Measurements from ENCODE around the gene WWOX. TPM values are rescaled to one million over a fixed set of nuclear protein-coding genes. Genes with fewer than 3 reads are reported as not detected.

WWOX gene
- total RNA-seq, 1 experiment from 2014 or later: 35.6 TPM

GRCh38 chr16:78196502-78196901, 97.0 kb downstream of the WWOX start:
- no peak for DNase-seq
- Histone ChIP-seq H3K9me2 (ENCODE audit: insufficient read depth) (no peaks in the 10 kb centered on the region), H3K27me3 (ENCODE audit: insufficient read depth, low read depth) (no peaks in the 10 kb centered on the region), H3K9me3 (ENCODE audit: insufficient read depth, low read depth) (no peaks in the 10 kb centered on the region), H3F3A (ENCODE audit: insufficient read depth, low read depth) (no peaks in the 10 kb centered on the region), H3K27ac (no peak overlapping the region), H4K20me1 (ENCODE audit: insufficient read depth) (no peaks in the 10 kb centered on the region), H3K36me3 (ENCODE audit: low read depth) (no peaks in the 10 kb centered on the region), H3K4me1 (replicated peaks; ENCODE audit: insufficient read depth) (no peaks in the 10 kb centered on the region), H3K4me3 (no peak overlapping the region), H3K4me2 (no peak overlapping the region), H2AFZ (no peak overlapping the region), H3K79me2 (ENCODE audit: low read depth) (no peaks in the 10 kb centered on the region)
- intact Hi-C loops (cut with micrococcal nuclease; ENCODE audit: unreplicated experiment): no loop called here
- TF ChIP-seq EZH2 (IDR thresholded peaks at IDR 0.05; ENCODE audit: low read depth) (no peak), CTCF (conservative IDR thresholded peaks at IDR 0.05) (no peak)
- ChIA-PET CTCF (no interaction called here), POLR2A (ENCODE audit: unreplicated experiment) (no interaction called here)
- no TSS peak for BruUV-seq (replicated peaks)

GRCh38 chr16:78198288-78198687, 98.8 kb downstream of the WWOX start:
- Histone ChIP-seq H3K36me3 (ENCODE audit: low read depth) (no peaks in the 10 kb centered on the region), H3K27me3 (ENCODE audit: insufficient read depth, low read depth) (no peaks in the 10 kb centered on the region), H3K79me2 (ENCODE audit: low read depth) (no peaks in the 10 kb centered on the region), H3K4me3 (no peak overlapping the region), H3K9me3 (ENCODE audit: insufficient read depth, low read depth) (no peaks in the 10 kb centered on the region), H4K20me1 (ENCODE audit: insufficient read depth) (no peaks in the 10 kb centered on the region), H3K4me1 (replicated peaks; ENCODE audit: insufficient read depth) (no peaks in the 10 kb centered on the region), H2AFZ (no peak overlapping the region), H3F3A (ENCODE audit: insufficient read depth, low read depth) (no peaks in the 10 kb centered on the region), H3K27ac (no peak overlapping the region), H3K9me2 (ENCODE audit: insufficient read depth) (no peaks in the 10 kb centered on the region), H3K4me2 (no peak overlapping the region)
- DNase-seq: no peak
- TF ChIP-seq EZH2 (IDR thresholded peaks at IDR 0.05; ENCODE audit: low read depth): no peak
- TF ChIP-seq CTCF (conservative IDR thresholded peaks at IDR 0.05): no peak
- ChIA-PET CTCF (interaction anchor here (0.6 kb wide), 1 partner anchor 17 kb away, joined by 4 read pairs; no protein-coding TSS in a partner anchor), POLR2A (ENCODE audit: unreplicated experiment) (no interaction called here)
- intact Hi-C loops (cut with micrococcal nuclease; ENCODE audit: unreplicated experiment): no loop called here
- BruUV-seq (replicated peaks): no TSS peak

- Histone ChIP-seq H3K36me3 (ENCODE audit: low read depth) (no peaks in the 10 kb centered on the region), H3K27ac (no peak overlapping the region), H3K79me2 (ENCODE audit: low read depth) (no peaks in the 10 kb centered on the region), H3K4me1 (replicated peaks; ENCODE audit: insufficient read depth) (no peaks in the 10 kb centered on the region), H3K9me3 (ENCODE audit: insufficient read depth, low read depth) (peaks cover 1% of the 10 kb centered on the region; the same call in 1 of the 2 replicates), H3K4me3 (no peak overlapping the region), H3F3A (ENCODE audit: insufficient read depth, low read depth) (no peaks in the 10 kb centered on the region), H2AFZ (no peak overlapping the region), H3K4me2 (no peak overlapping the region), H4K20me1 (ENCODE audit: insufficient read depth) (no peaks in the 10 kb centered on the region), H3K27me3 (ENCODE audit: insufficient read depth, low read depth) (no peaks in the 10 kb centered on the region), H3K9me2 (ENCODE audit: insufficient read depth) (no peaks in the 10 kb centered on the region)
- BruUV-seq (replicated peaks): no TSS peak
- no peak for DNase-seq
- POLR2A ChIA-PET (ENCODE audit: unreplicated experiment): no interaction called here
- no peak for TF ChIP-seq EZH2 (IDR thresholded peaks at IDR 0.05; ENCODE audit: low read depth)
- CTCF ChIA-PET: no interaction called here
- intact Hi-C loops (cut with micrococcal nuclease; ENCODE audit: unreplicated experiment): no loop called here
Measured at GRCh38 chr16:78199325-78200022, 100.0 kb downstream of the WWOX start.

- DNase-seq: no peak
- Histone ChIP-seq H3K4me1 (replicated peaks; ENCODE audit: insufficient read depth) (no peaks in the 10 kb centered on the region), H4K20me1 (ENCODE audit: insufficient read depth) (no peaks in the 10 kb centered on the region), H3K4me2 (no peak overlapping the region), H2AFZ (no peak overlapping the region), H3F3A (ENCODE audit: insufficient read depth, low read depth) (no peaks in the 10 kb centered on the region), H3K27me3 (ENCODE audit: insufficient read depth, low read depth) (no peaks in the 10 kb centered on the region), H3K79me2 (ENCODE audit: low read depth) (no peaks in the 10 kb centered on the region), H3K9me3 (ENCODE audit: insufficient read depth, low read depth) (peaks cover 3% of the 10 kb centered on the region; the same call in 1 of the 2 replicates), H3K27ac (no peak overlapping the region), H3K36me3 (ENCODE audit: low read depth) (no peaks in the 10 kb centered on the region), H3K9me2 (ENCODE audit: insufficient read depth) (no peaks in the 10 kb centered on the region), H3K4me3 (no peak overlapping the region)
- CTCF ChIA-PET: no interaction called here
- POLR2A ChIA-PET (ENCODE audit: unreplicated experiment): no interaction called here
- no TSS peak for BruUV-seq (replicated peaks)
- TF ChIP-seq EZH2 (IDR thresholded peaks at IDR 0.05; ENCODE audit: low read depth) (no peak), CTCF (conservative IDR thresholded peaks at IDR 0.05) (no peak)
- intact Hi-C loops (cut with micrococcal nuclease; ENCODE audit: unreplicated experiment): no loop called here
Measured at GRCh38 chr16:78200023-78200389, 100.6 kb downstream of the WWOX start.

Data from PC-9 (cell line).